HG03439 (cell line): ENCODE results near the gene SMIM44.
"Not testable (repeated sequence)": the region's sequence is repeated elsewhere in the genome, so short reads cannot be mapped to it uniquely, and the experiment has no call there.

ENCODE experiments used
- ATAC-seq: cut with Tn5 transposase; IDR thresholded peaks from one replicate; pipeline ENCODE4 v1.9.1; 2021; ENCODE audit warnings: mild to moderate bottlenecking, moderate library complexity; ENCODE audit not compliant: unreplicated experiment

SMIM44 gene

GRCh38 chr19:3459089-3459881 is 24.0 kb downstream of the SMIM44 start:
- no peak for ATAC-seq

GRCh38 chr19:3458229-3459088 is 24.8 kb downstream of the SMIM44 start:
- ATAC-seq: no peak

- no peak for ATAC-seq
These were observed 25.6 kb downstream of the SMIM44 start for GRCh38 chr19:3457528-3458228.

DNA sequence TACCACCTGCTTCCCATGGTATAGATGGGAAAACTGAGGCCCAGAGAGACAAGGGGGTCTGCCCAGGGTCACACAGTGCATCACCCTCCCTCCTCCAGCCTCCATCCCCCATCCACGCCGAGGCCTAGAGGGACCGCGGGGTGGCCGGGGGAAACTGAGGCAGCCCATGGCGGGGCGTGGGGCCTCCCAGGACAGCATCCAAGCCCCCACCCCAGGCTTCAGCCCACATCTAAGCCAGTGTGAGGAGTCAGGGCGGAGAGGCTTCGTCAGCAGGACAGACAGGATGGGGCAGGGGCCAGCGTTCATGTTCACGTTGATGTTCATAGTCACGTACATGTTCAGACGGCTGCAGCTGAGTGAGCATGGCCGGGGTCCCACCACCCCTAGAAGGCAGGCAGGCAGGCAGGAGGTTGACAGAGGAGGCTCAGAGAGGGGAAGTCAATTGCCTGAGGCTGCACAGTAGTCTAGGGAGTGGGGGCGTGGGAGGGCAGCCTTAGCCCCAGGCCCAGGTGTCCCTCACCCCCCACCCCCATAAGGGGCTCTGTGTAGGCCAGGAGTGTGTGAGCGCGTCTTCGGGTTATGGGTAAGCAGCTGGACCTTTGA is 26.2 kb downstream of the SMIM44 start:
- no peak for ATAC-seq

GRCh38 chr19:3455960-3456601 is 27.2 kb downstream of the SMIM44 start:
- no peak for ATAC-seq

DNA sequence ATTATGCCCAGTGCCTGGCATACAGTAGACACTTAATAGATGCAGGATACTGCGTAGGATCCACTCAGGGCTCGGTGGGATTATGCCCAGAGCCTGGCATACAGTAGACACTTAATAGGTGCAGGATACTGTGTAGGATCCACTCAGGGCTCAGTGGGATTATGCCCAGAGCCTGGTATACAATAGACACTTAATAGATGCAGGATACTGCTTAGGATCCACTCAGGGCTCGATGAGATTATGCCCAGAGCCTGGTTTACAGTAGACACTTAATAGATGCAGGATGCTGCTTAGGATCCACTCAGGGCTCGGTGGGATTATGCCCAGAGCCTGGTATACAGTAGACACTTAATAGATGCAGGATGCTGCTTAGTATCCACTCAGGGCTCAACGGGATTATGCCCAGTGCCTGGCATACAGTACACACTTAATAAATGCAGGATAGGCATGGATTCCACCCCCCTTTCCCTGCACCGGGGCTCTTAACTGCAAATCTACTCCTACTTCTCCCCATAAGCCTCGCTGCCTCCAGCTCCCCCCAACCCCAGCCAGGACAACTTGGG is 27.8 kb downstream of the SMIM44 start:
- ATAC-seq: no peak

DNA sequence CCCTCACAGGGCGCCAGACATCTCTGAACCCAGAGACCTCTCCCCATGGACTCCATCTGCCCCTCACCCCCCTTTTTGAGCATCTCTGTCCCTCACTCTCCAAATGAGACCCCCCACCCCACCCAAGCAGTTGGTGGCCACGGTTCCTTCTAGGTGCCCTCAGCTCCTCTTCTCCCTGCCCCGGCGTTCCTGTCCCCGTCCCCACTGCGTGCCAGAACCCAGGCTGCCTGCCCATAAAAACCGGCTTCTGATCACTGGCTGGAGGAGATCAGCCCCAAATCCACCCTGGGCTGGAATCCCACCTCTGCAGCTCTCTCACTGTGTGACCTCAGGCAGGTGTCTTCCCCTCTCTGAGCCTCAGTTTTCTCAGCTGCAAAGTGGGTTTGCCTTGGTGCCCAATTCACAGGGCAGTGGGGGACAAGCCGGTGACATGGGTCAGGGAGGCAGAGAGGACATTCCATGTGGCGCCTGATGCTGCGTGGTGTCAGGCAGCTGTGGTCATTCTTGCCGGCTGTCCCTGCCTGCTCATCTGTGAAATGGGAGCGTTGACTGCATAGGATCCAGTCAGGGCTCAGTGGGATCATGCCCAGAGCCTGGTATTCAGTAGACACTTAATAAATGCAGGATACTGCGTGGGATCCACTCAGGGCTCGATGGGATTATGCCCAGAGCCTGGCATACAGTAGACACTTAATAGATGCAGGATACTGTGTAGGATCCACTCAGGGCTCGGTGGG is 28.4 kb downstream of the SMIM44 start:
- no peak for ATAC-seq

DNA sequence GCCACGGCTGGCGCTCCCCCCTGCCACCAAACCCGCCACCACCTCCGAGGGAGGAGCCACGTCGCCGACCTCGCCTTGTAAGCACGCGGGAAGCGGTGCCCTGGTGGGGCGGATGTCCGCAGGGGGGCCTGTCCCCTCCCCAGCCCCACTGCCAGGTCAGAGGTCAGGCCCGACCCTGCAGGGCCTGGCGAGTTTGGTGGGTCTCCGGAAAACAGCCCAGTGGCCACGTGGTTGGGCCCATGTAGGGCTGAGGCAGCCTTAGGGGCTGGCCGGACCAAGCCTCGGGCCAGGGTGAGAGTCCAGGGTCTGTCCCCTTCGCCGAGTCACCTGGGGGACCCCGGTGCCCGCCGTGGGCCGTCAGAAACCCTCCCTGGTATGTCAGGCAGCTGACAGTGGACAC is 29.4 kb downstream of the SMIM44 start:
- no peak for ATAC-seq

GRCh38 chr19:3452942-3453214 is 30.4 kb downstream of the SMIM44 start:
- not testable (repeated sequence) for ATAC-seq

- no peak for ATAC-seq
These were observed 30.9 kb downstream of the SMIM44 start for GRCh38 chr19:3452171-3452941.

DNA sequence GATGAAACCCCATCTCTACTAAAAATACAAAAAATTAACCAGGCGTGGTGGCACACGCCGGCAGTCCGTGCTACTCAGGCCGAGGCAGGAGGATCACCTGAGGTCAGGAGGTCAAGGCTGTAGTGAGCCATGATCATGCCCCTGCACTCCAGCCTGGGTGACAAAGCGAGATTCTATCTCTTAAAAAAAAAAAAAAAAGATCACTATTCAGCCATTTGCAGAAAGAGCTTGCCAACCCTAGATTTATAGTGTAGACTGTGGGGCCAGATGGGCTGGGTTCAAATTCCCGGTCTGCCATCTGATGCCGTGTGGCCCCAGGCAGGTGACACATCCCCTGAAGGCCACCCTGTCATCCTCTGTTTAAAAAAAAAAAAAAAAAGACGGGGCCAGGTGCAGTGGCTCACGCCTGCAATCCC is 31.8 kb downstream of the SMIM44 start:
- ATAC-seq: no peak

- peak; percentile 51 for ATAC-seq
These were observed 32.3 kb downstream of the SMIM44 start for GRCh38 chr19:3450796-3451411.

- ATAC-seq: no peak
These were observed 34.5 kb downstream of the SMIM44 start for GRCh38 chr19:3448616-3449334.

DNA sequence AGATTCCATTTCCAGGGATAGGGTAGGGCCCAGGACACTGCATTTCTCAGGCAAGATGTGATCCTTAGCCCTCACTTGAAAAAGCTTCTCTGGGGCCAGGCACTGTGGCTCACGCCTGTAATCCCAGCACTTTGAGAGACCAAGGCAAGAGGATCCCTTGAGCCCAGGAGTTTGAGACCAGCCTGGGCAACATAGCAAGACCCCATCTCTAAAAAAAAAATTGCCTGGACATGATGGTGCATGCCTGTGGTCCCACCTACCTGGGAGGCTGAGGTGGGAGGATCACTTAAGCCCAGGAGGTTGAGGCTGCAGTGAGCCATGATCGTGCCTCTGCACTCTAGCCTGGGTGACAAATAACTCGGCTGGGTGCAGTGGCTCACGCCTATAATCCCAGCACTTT is 36.6 kb downstream of the SMIM44 start:
- not testable (repeated sequence) for ATAC-seq

DNA sequence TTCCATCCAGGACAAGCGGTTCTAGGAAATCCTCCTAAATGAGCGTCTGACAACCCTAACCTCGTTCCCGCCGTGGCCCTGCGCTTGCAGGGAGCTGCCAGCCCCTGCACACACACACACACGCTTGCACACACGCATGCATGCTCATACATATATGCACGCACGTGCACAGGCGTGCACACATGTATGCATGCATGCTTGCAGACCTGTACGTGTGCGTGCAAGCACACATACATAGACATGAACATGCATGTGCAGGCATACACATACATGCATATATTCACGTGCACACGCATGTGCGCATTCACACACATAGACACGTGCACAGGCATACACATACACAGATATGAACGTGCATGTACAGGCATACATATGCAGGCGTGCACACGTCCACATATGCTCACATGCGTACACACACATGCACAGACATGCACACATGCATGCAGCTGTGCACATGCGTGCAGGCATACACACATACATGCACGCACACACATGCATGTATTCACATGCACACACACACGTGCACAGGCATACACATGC is 38.5 kb downstream of the SMIM44 start:
- no peak for ATAC-seq

DNA sequence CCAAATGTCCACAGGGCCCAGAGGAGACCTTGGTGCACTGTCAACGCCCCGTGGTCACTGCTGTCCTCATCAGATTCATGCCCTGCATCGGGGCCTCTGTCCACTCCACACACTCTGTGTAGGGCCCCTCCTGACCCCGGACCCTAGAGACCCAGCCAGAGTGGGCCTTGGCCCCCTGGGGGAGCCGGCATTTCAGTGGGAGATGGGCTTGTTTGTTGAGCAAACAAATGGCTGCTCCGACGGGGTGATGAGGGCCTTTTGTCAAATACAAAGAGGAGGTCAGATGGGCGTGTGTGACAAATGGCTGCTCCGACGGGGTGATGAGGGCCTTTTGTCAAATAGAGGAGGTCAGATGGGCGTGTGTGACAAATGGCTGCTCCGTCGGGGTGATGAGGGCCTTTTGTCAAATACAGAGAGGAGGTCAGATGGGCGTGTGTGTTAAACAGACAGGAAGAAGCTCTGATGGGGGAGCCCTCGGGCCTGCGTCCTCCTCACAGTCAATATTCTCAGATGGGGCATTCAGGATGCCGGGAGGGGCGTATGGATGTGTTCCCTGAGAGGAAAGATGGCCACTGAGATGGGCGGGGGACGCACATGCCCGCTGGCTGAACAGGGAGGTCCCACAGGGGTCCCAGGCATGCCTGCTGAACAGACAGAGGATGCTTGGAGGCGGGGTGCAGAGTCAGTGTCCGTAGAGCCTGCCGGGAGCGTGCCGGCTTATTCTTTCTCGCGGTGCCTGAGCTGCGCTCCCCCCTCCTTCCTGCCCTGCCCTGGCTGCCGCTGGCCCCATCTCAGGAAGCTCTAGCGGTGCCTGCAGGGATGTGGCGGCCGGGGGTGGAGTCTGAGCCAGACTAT is 39.2 kb downstream of the SMIM44 start:
- no peak for ATAC-seq
